Measurements from ENCODE around the gene C3orf80.

- TF ChIP-seq CTCF (IDR thresholded peaks at IDR 0.05; ENCODE audit: insufficient read depth, low read length): no peak
- no peak for TF ChIP-seq SPI1 (IDR thresholded peaks at IDR 0.05; ENCODE audit: borderline replicate concordance, low read depth)
Measured at GRCh38 chr3:160224811-160225175, 429 bp upstream of the C3orf80 start.

Measured in HL-60 (cell line).